ENCODE measurements around the gene ADGRG7. TPM values are rescaled to one million over a fixed set of nuclear protein-coding genes. Genes with fewer than 3 reads are reported as not detected.

The ADGRG7 gene
- total RNA-seq, 2 experiments from 2014 or later, result not detected

DNA sequence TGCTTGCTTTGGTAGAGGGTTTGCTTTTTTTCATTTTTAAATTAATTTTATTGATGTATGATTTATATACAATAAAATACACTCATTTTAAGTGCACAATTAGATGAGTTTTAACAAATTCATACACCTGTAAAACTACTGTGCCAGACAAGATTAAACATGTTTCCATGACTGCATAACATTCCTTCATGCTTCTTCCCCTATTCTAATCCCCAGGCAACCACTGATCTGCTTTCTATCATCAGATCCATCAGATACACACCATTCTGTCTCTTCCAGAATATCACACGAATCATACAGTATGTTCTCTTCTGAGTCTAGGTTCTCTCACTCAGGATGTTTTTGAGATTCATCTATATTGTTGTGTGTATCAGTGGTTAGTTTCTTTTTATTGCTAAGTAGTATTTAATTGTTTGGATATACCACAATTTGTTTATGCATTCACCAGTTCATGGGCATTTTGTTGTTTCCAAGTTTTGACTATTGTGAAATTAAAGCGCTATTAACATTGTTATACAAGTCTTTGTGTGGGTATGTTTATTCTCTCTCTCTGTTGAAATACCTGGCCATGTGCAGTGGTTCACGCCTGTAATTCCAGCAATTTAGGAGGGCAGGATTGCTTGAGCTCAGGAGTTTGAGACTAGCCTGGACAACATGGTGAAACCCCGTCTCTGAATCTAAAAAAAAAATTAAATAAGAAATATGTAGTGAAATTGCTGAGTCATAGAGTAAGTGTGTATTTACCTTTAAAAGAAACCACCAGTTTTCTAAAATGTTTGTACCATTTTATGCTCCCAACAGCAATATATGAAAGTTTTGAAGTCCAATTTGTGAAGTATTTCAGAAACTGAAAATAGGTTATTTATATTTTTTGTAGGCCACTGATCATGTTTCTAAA, 92.9 kb downstream of the ADGRG7 start:
- CTCF ChIA-PET (ENCODE audit: unreplicated experiment), result no interaction called here
- intact Hi-C loops (cut with micrococcal nuclease; ENCODE audit: unreplicated experiment), result loop anchor here (10.0 kb wide), 1 partner anchor 368 kb away; the partner anchor contains the start of gene NIT2
- TF ChIP-seq EZH2phosphoT487 (IDR thresholded peaks at IDR 0.05; ENCODE audit: borderline replicate concordance, low read depth, low read length), result no peak
- no peak for TF ChIP-seq CTCF (conservative IDR thresholded peaks at IDR 0.05; ENCODE audit: low read length)
- no peaks in the 10 kb centered on the region for H3K9me2 ChIP-seq (ENCODE audit: insufficient read depth, low read length)
- H3K4me1 ChIP-seq (ENCODE audit: insufficient read depth, low read length, poor library complexity, severe bottlenecking), result no peaks in the 10 kb centered on the region
- no peaks in the 10 kb centered on the region for H3K79me2 ChIP-seq (ENCODE audit: insufficient read depth, low read depth, low read length)
- DNase-seq (ENCODE audit: low spot score), result no peak
- H3K4me2 ChIP-seq (ENCODE audit: low read length), result no peak overlapping the region
- no peaks in the 10 kb centered on the region for H3K36me3 ChIP-seq (ENCODE audit: insufficient read depth, low read length)
- no peak overlapping the region for H3K4me3 ChIP-seq (ENCODE audit: low read depth, low read length, poor library complexity, severe bottlenecking)
- BruUV-seq (replicated peaks), result no TSS peak
- H2AFZ ChIP-seq (ENCODE audit: low read length), result no peak overlapping the region
- no peak overlapping the region for H3K27ac ChIP-seq (ENCODE audit: low read depth, low read length, poor library complexity, severe bottlenecking)
- H4K20me1 ChIP-seq (ENCODE audit: insufficient read depth, low read length), result no peaks in the 10 kb centered on the region
- no peaks in the 10 kb centered on the region for H3K9me3 ChIP-seq (ENCODE audit: low read length)
- POLR2A ChIA-PET, result interaction anchor here (1.1 kb wide), 1 partner anchor 11 kb away, joined by 3 read pairs; no protein-coding TSS in a partner anchor

GRCh38 chr3:100702980-100703345, 93.6 kb downstream of the ADGRG7 start:
- BruUV-seq (replicated peaks), result no TSS peak
- H2AFZ ChIP-seq (ENCODE audit: low read length), result no peak overlapping the region

More at GRCh38 chr3:100702980-100703345, 93.6 kb downstream of the ADGRG7 start:
- Histone ChIP-seq H3K4me2 (ENCODE audit: low read length) (no peak overlapping the region), H3K4me3 (ENCODE audit: low read depth, low read length, poor library complexity, severe bottlenecking) (no peak overlapping the region), H3K4me1 (ENCODE audit: insufficient read depth, low read length, poor library complexity, severe bottlenecking) (no peaks in the 10 kb centered on the region), H3K9me3 (ENCODE audit: low read length) (no peaks in the 10 kb centered on the region), H3K9me2 (ENCODE audit: insufficient read depth, low read length) (no peaks in the 10 kb centered on the region), H3K27ac (ENCODE audit: low read depth, low read length, poor library complexity, severe bottlenecking) (no peak overlapping the region), H3K36me3 (ENCODE audit: insufficient read depth, low read length) (no peaks in the 10 kb centered on the region), H3K79me2 (ENCODE audit: insufficient read depth, low read depth, low read length) (no peaks in the 10 kb centered on the region), H4K20me1 (ENCODE audit: insufficient read depth, low read length) (no peaks in the 10 kb centered on the region)
- no peak for DNase-seq (ENCODE audit: low spot score)
- POLR2A ChIA-PET, result interaction anchor here (0.6 to 1.1 kb wide), 2 partner anchors 10 to 14 kb away, joined by 3 read pairs; no protein-coding TSS in a partner anchor
- intact Hi-C loops (cut with micrococcal nuclease; ENCODE audit: unreplicated experiment), result loop anchor here (10.0 kb wide), 1 partner anchor 368 kb away; the partner anchor contains the start of gene NIT2
- no peak for TF ChIP-seq CTCF (conservative IDR thresholded peaks at IDR 0.05; ENCODE audit: low read length)
- TF ChIP-seq EZH2phosphoT487 (IDR thresholded peaks at IDR 0.05; ENCODE audit: borderline replicate concordance, low read depth, low read length), result no peak
- CTCF ChIA-PET (ENCODE audit: unreplicated experiment), result no interaction called here

All from OCI-LY7 (cell line).